OCI-LY7 (cell line): Measurements from ENCODE around the gene ISYNA1.

Experiments
- EZH2phosphoT487 ChIP-seq: fragments of 200-600 bp; sonication (generic); IDR thresholded peaks from 2 replicates; pipeline ENCODE4 v1.6.1; 2018; ENCODE audit warnings: low read depth, borderline replicate concordance, mild to moderate bottlenecking, mixed run types, antibody characterized with exemption, low read length, moderate library complexity, mixed read lengths
- TF ChIP-seq, protein P1 (sequence below): fragments of 200-600 bp; sonication (generic); conservative IDR thresholded peaks from 2 replicates; pipeline ENCODE4 v1.5.1; 2014; ENCODE audit warnings: mild to moderate bottlenecking, antibody characterized with exemption, low read length, moderate library complexity, mixed read lengths

DNA sequence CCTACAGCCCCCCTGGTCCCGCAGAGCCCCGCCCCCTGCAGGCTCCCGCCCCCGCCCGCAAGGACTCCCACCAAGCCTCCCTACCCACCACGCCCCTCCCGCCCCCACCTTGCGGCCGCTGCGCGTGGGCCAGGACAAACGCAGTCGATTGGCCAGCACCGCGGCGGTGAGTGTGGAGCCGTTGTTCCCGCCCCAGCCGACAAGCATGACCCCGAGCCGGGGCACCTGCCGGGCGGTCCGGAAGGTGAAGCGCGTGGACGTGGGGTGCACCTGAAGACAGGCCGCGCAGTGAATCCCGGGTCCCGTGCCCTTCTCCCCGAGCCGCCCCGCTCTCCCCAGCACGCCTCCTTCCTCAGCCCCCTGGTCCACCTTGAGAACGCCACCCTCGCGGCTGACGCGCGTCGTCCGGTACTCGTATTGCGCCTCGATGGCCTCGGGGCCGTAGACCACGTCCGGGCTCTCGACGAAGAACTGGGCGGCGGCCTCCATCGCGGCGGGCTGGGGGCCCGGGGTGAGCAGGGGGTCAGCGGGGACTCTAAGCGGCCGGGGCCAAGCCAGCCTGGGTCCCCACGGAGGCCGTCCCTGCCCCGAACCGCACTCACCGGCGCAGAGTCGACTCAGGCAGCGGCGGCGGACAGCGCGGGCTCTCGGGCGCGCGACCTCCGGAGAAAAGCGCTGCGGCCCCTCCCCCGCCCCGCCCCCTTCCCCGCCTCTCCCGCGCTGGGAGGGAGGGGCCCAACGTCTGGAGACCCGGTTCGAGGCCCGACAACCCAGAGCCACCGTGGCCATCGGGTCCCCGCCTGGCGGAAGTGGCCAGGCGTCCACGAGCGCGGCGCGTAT, at the start of gene ISYNA1:
- TF ChIP-seq, protein P1, sequence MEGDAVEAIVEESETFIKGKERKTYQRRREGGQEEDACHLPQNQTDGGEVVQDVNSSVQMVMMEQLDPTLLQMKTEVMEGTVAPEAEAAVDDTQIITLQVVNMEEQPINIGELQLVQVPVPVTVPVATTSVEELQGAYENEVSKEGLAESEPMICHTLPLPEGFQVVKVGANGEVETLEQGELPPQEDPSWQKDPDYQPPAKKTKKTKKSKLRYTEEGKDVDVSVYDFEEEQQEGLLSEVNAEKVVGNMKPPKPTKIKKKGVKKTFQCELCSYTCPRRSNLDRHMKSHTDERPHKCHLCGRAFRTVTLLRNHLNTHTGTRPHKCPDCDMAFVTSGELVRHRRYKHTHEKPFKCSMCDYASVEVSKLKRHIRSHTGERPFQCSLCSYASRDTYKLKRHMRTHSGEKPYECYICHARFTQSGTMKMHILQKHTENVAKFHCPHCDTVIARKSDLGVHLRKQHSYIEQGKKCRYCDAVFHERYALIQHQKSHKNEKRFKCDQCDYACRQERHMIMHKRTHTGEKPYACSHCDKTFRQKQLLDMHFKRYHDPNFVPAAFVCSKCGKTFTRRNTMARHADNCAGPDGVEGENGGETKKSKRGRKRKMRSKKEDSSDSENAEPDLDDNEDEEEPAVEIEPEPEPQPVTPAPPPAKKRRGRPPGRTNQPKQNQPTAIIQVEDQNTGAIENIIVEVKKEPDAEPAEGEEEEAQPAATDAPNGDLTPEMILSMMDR: no peak
- TF ChIP-seq EZH2phosphoT487: no peak
